WTC11 (cell line): Measurements from ENCODE around the gene CYP2B6. TPM values are rescaled to one million over a fixed set of nuclear protein-coding genes. Genes with fewer than 3 reads are reported as not detected.
A peak's percentile ranks its signal among the peaks of the same experiment; 100 is the strongest.
"Not testable (repeated sequence)": the region's sequence is repeated elsewhere in the genome, so short reads cannot be mapped to it uniquely, and the experiment has no call there.

Experiments used
- ATAC-seq: fragments of 200-7000 bp; cut with Tn5 transposase; 2 replicates; pipeline ENCODE4 v1.10.0; 2021; ENCODE audit warnings: mild to moderate bottlenecking, moderate library complexity
- CTCF ChIA-PET: fragments of 300-600 bp; sonication (Branson Sonifier 250); formaldehyde crosslinking; loops from one replicate; lab custom pipeline; 2021; ENCODE audit warnings: antibody characterized with exemption; lab: Charles Lee
- POLR2A ChIA-PET: fragments of 350-600 bp; sonication (Branson Sonifier 250); formaldehyde crosslinking; loops from one replicate; lab custom pipeline; 2021; ENCODE audit warnings: antibody characterized with exemption; lab: Charles Lee
- DNase-seq: peaks from one replicate; pipeline ENCODE4 v3.0.0; 2021; ENCODE audit warnings: low spot score
- H3K27ac Mint-ChIP-seq: 2 replicates; pipeline ENCODE4 v1.8.0; 2021; ENCODE audit warnings: mixed read lengths
- H3K27me3 Mint-ChIP-seq: 2 replicates; pipeline ENCODE4 v1.8.0; 2021; ENCODE audit warnings: low read depth, mild to moderate bottlenecking, moderate library complexity, mixed read lengths
- H3K36me3 Mint-ChIP-seq: 2 replicates; pipeline ENCODE4 v1.8.0; 2021; ENCODE audit warnings: mixed read lengths
- H3K4me1 Mint-ChIP-seq: 2 replicates; pipeline ENCODE4 v1.8.0; 2022; ENCODE audit warnings: mixed read lengths
- H3K4me3 Mint-ChIP-seq: 2 replicates; pipeline ENCODE4 v1.8.0; 2021; ENCODE audit warnings: mild to moderate bottlenecking, moderate library complexity, mixed read lengths
- H3K9me3 Mint-ChIP-seq: 2 replicates; pipeline ENCODE4 v1.8.0; 2021; ENCODE audit warnings: mixed read lengths
- CREB1 ChIP-seq: sonication (generic); formaldehyde crosslinking; IDR thresholded peaks from 2 replicates; pipeline ENCODE4 v1.8.0; 2023; ENCODE audit warnings: mild to moderate bottlenecking, missing genetic modification reagents
- FOXK1 ChIP-seq: sonication (generic); formaldehyde crosslinking; IDR thresholded peaks from 2 replicates; pipeline ENCODE4 v1.8.0; 2022; ENCODE audit warnings: mild to moderate bottlenecking, moderate library complexity, missing genetic modification reagents
- FOXP1 ChIP-seq: sonication (generic); formaldehyde crosslinking; IDR thresholded peaks from 2 replicates; pipeline ENCODE4 v1.8.0; 2022; ENCODE audit warnings: missing genetic modification reagents, mild to moderate bottlenecking, moderate library complexity, borderline replicate concordance
- FOXP4 ChIP-seq: sonication (generic); formaldehyde crosslinking; IDR thresholded peaks from 2 replicates; pipeline ENCODE4 v1.8.0; 2022; ENCODE audit warnings: mild to moderate bottlenecking, missing genetic modification reagents
- GABPB1 ChIP-seq: sonication (generic); formaldehyde crosslinking; IDR thresholded peaks from 2 replicates; pipeline ENCODE4 v1.8.1; 2023; ENCODE audit warnings: mild to moderate bottlenecking, missing genetic modification reagents
- HMGA2 ChIP-seq: fragments of 250-450 bp; sonication (Bioruptor Pico); IDR thresholded peaks from 2 replicates; pipeline ENCODE4 v1.4.0; 2021; ENCODE audit warnings: mild to moderate bottlenecking, moderate library complexity
- HMGXB4 ChIP-seq: sonication (generic); formaldehyde crosslinking; IDR thresholded peaks from 2 replicates; pipeline ENCODE4 v1.8.1; 2023; ENCODE audit warnings: mild to moderate bottlenecking, moderate library complexity, missing genetic modification reagents
- IRF1 ChIP-seq: sonication (generic); formaldehyde crosslinking; IDR thresholded peaks from 2 replicates; pipeline ENCODE4 v1.8.0; 2023; ENCODE audit warnings: missing genetic modification reagents
- KAT7 ChIP-seq: sonication (generic); formaldehyde crosslinking; IDR thresholded peaks from 2 replicates; pipeline ENCODE4 v1.8.1; 2023; ENCODE audit warnings: missing genetic modification reagents, mild to moderate bottlenecking, borderline replicate concordance
- MLX ChIP-seq: sonication (generic); formaldehyde crosslinking; IDR thresholded peaks from 2 replicates; pipeline ENCODE4 v1.8.1; 2023; ENCODE audit warnings: mild to moderate bottlenecking, missing genetic modification reagents, moderate library complexity
- RORB ChIP-seq: fragments of 250-450 bp; sonication (Bioruptor Pico); IDR thresholded peaks from 2 replicates; pipeline ENCODE4 v1.9.0; 2021; ENCODE audit warnings: mild to moderate bottlenecking
- TCF7 ChIP-seq: sonication (generic); formaldehyde crosslinking; IDR thresholded peaks from 2 replicates; pipeline ENCODE4 v1.8.0; 2022; ENCODE audit warnings: mild to moderate bottlenecking, low read depth, missing genetic modification reagents, moderate library complexity
- ZNF138 ChIP-seq: sonication (generic); formaldehyde crosslinking; conservative IDR thresholded peaks from 2 replicates; pipeline ENCODE4 v1.8.1; 2022; ENCODE audit warnings: mild to moderate bottlenecking, moderate library complexity, missing genetic modification reagents
- ZNF416 ChIP-seq: fragments of 250-450 bp; sonication (Bioruptor Pico); IDR thresholded peaks from 2 replicates; pipeline ENCODE4 v1.9.0; 2021; ENCODE audit warnings: mild to moderate bottlenecking, inconsistent platforms
- ZNF423 ChIP-seq: fragments of 250-450 bp; sonication (Bioruptor Pico); IDR thresholded peaks from 2 replicates; pipeline ENCODE4 v2.1.2; 2022; ENCODE audit warnings: mild to moderate bottlenecking, moderate library complexity
- total RNA-seq: library from RNA; stranded (reverse); gene quantifications from 3 replicates; pipeline ENCODE4 v1.2.3, GENCODE V29; 2021
- TF ChIP-seq, protein P1 (sequence below): sonication (generic); formaldehyde crosslinking; IDR thresholded peaks from 2 replicates; pipeline ENCODE4 v1.8.1; 2022; ENCODE audit warnings: missing genetic modification reagents, borderline replicate concordance
- TF ChIP-seq, protein P2 (sequence below): sonication (generic); formaldehyde crosslinking; IDR thresholded peaks from 2 replicates; pipeline ENCODE4 v1.8.0; 2022; ENCODE audit warnings: mild to moderate bottlenecking, missing genetic modification reagents
- TF ChIP-seq, protein P3 (sequence below): sonication (generic); formaldehyde crosslinking; IDR thresholded peaks from 2 replicates; pipeline ENCODE4 v1.8.1; 2023; ENCODE audit warnings: mild to moderate bottlenecking, missing genetic modification reagents, moderate library complexity

The CYP2B6 gene
- total RNA-seq, 1 experiment from 2014 or later: 10.3 TPM

- TF ChIP-seq TCF7 (no peak), CREB1 (no peak), FOXP1 (CRISPR knock-in tag) (no peak), KAT7 (CRISPR knock-in tag) (no peak)
- TF ChIP-seq, protein P1, sequence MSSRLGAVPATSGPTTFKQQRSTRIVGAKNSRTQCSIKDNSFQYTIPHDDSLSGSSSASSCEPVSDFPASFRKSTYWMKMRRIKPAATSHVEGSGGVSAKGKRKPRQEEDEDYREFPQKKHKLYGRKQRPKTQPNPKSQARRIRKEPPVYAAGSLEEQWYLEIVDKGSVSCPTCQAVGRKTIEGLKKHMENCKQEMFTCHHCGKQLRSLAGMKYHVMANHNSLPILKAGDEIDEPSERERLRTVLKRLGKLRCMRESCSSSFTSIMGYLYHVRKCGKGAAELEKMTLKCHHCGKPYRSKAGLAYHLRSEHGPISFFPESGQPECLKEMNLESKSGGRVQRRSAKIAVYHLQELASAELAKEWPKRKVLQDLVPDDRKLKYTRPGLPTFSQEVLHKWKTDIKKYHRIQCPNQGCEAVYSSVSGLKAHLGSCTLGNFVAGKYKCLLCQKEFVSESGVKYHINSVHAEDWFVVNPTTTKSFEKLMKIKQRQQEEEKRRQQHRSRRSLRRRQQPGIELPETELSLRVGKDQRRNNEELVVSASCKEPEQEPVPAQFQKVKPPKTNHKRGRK: no peak
- TF ChIP-seq, all 79 proteins: peak for 0
Measured at GRCh38 chr19:40989453-40989852, 1.6 kb upstream of the CYP2B6 start (continued).

DNA sequence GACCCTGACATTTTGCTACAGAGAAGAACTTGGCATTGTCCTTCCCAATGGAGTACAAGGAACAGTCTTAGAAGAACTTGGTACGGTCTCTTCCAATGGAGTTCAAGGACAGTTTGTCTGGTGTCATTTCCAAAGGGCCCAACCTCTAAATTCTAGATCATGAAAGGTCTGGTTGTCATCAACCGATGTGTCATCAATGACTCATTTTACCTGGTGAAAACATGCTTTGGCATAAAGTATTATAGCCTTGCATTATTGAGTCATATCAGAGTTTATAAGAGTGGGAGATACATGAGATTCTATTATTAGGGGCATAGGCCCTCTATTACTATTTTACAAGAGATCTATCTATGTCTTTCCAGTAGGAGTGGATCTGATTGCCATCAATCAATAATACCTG is 4.3 kb downstream of the CYP2B6 start:
- POLR2A ChIA-PET: no interaction called here
- Mint-ChIP-seq H3K27me3 (no peaks in the 10 kb centered on the region; the same call in 1 of the 2 replicates), H3K4me3 (no peak overlapping the region)
- DNase-seq: no peak
- TF ChIP-seq HMGA2: no peak
- TF ChIP-seq MLX (CRISPR knock-in tag): no peak
- no peak for TF ChIP-seq ZNF416 (CRISPR knock-in tag)
- no peak for TF ChIP-seq IRF1 (CRISPR knock-in tag)
- TF ChIP-seq ZNF423 (CRISPR knock-in tag): no peak
- TF ChIP-seq KAT7 (CRISPR knock-in tag): no peak
- TF ChIP-seq, all 79 proteins: peak for 0
- Mint-ChIP-seq H3K27ac (no peak overlapping the region), H3K4me1 (peaks cover 11% of the 10 kb centered on the region), H3K9me3 (peaks cover 10% of the 10 kb centered on the region), H3K36me3 (peaks cover 12% of the 10 kb centered on the region)
- no peak for ATAC-seq
- CTCF ChIA-PET: no interaction called here

- peaks cover 10% of the 10 kb centered on the region for H3K9me3 Mint-ChIP-seq
- DNase-seq, H3K4me3 Mint-ChIP-seq, ATAC-seq, H3K27ac Mint-ChIP-seq, POLR2A ChIA-PET, H3K27me3 Mint-ChIP-seq, CTCF ChIA-PET: not testable (repeated sequence)
- H3K4me1 Mint-ChIP-seq: peaks cover 25% of the 10 kb centered on the region
- H3K36me3 Mint-ChIP-seq: peaks cover 12% of the 10 kb centered on the region
Measured at GRCh38 chr19:40999018-40999417, 7.9 kb downstream of the CYP2B6 start.

GRCh38 chr19:41000310-41000737 is 9.2 kb downstream of the CYP2B6 start:
- H3K27me3 Mint-ChIP-seq: peaks cover 4% of the 10 kb centered on the region; the same call in 1 of the 2 replicates

GRCh38 chr19:41001243-41001971 is 10.3 kb downstream of the CYP2B6 start:
- Mint-ChIP-seq H3K4me3 (no peak overlapping the region), H3K9me3 (peaks cover 22% of the 10 kb centered on the region), H3K27ac (peak overlapping the region; percentile 4; the same call in 1 of the 2 replicates), H3K36me3 (peaks cover 23% of the 10 kb centered on the region), H3K4me1 (peaks cover 40% of the 10 kb centered on the region), H3K27me3 (peaks cover 4% of the 10 kb centered on the region; the same call in 1 of the 2 replicates)
- DNase-seq (peak; percentile 24), ATAC-seq (peak; percentile 46)
- ChIA-PET CTCF (interaction anchor here (0.7 to 1.9 kb wide), 10 partner anchors 10 to 128 kb away, joined by 3 to 10 read pairs (median 4); partner anchors contain the start of gene CYP2B6), POLR2A (no interaction called here)
- TF ChIP-seq ZNF138 (CRISPR knock-in tag): no peak
- TF ChIP-seq HMGXB4 (CRISPR knock-in tag): no peak
- TF ChIP-seq CREB1: no peak
- no peak for TF ChIP-seq FOXP4 (CRISPR knock-in tag)
- TF ChIP-seq, protein P2, sequence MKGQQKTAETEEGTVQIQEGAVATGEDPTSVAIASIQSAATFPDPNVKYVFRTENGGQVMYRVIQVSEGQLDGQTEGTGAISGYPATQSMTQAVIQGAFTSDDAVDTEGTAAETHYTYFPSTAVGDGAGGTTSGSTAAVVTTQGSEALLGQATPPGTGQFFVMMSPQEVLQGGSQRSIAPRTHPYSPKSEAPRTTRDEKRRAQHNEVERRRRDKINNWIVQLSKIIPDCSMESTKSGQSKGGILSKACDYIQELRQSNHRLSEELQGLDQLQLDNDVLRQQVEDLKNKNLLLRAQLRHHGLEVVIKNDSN (CRISPR knock-in tag): no peak
- TF ChIP-seq, protein P3, sequence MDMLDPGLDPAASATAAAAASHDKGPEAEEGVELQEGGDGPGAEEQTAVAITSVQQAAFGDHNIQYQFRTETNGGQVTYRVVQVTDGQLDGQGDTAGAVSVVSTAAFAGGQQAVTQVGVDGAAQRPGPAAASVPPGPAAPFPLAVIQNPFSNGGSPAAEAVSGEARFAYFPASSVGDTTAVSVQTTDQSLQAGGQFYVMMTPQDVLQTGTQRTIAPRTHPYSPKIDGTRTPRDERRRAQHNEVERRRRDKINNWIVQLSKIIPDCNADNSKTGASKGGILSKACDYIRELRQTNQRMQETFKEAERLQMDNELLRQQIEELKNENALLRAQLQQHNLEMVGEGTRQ (CRISPR knock-in tag): no peak
- no peak for TF ChIP-seq FOXK1 (CRISPR knock-in tag)
- TF ChIP-seq GABPB1: no peak

More at GRCh38 chr19:41000310-41000737, 9.2 kb downstream of the CYP2B6 start:
- Mint-ChIP-seq H3K4me3 (no peak overlapping the region), H3K4me1 (peaks cover 36% of the 10 kb centered on the region), H3K36me3 (peaks cover 23% of the 10 kb centered on the region), H3K27ac (no peak overlapping the region)
- ATAC-seq: no peak
- no peak for DNase-seq
- CTCF ChIA-PET: interaction anchor here (1.0 to 1.9 kb wide), 5 partner anchors 9 to 142 kb away, joined by 3 to 10 read pairs (median 6); partner anchors contain the start of gene CYP2B6
- no peak for TF ChIP-seq RORB (CRISPR knock-in tag)
- peak; percentile 92 for TF ChIP-seq GABPB1
- TF ChIP-seq, all 79 proteins: peak for 1
- peaks cover 22% of the 10 kb centered on the region for H3K9me3 Mint-ChIP-seq
- POLR2A ChIA-PET: no interaction called here
